ENCODE measurements around the gene XPA. TPM values are rescaled to one million over a fixed set of nuclear protein-coding genes. Genes with fewer than 3 reads are reported as not detected.

XPA gene
- total RNA-seq, 1 experiment from 2014 or later = 12.3 TPM

DNA sequence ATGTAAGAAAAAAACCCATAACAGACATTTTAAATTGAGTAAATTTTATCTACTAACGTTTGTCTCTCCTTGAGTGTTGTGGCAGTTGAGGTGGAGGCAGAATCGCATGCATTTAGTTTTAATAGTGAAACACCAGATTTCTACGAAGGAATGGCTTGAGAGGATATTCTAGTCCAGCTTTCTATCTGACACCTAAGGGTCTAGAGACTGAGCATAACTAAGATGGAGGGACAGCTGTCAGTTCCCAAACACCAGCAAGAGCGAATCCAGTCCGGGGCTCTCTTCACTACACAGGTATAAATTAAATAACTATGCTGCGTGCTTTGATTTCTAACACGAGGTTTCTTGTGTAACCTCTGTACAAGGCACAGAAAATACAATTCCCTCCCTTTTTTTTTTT, 62.1 kb downstream of the XPA start:
- Mint-ChIP-seq H3K4me3 (ENCODE audit: unreplicated experiment) (peak overlapping the region; percentile 83), H3K9me3 (ENCODE audit: unreplicated experiment) (no peaks in the 10 kb centered on the region), H3K4me1 (ENCODE audit: insufficient read depth, unreplicated experiment) (peaks cover 36% of the 10 kb centered on the region), H3K36me3 (ENCODE audit: insufficient read depth, unreplicated experiment) (peaks cover 4% of the 10 kb centered on the region), H3K27ac (ENCODE audit: low read depth, unreplicated experiment) (peak overlapping the region; percentile 99), H3K27me3 (ENCODE audit: insufficient read depth, unreplicated experiment) (no peaks in the 10 kb centered on the region)
- POLR2A ChIA-PET = interaction anchor here (0.7 to 3.1 kb wide), 3 partner anchors 9 to 761 kb away, joined by 4 to 47 read pairs (median 4); partner anchors contain the start of gene XPA
- no peak for DNase-seq (ENCODE audit: unreplicated experiment)
- TF ChIP-seq, protein P1, sequence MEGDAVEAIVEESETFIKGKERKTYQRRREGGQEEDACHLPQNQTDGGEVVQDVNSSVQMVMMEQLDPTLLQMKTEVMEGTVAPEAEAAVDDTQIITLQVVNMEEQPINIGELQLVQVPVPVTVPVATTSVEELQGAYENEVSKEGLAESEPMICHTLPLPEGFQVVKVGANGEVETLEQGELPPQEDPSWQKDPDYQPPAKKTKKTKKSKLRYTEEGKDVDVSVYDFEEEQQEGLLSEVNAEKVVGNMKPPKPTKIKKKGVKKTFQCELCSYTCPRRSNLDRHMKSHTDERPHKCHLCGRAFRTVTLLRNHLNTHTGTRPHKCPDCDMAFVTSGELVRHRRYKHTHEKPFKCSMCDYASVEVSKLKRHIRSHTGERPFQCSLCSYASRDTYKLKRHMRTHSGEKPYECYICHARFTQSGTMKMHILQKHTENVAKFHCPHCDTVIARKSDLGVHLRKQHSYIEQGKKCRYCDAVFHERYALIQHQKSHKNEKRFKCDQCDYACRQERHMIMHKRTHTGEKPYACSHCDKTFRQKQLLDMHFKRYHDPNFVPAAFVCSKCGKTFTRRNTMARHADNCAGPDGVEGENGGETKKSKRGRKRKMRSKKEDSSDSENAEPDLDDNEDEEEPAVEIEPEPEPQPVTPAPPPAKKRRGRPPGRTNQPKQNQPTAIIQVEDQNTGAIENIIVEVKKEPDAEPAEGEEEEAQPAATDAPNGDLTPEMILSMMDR (IDR thresholded peaks at IDR 0.05; ENCODE audit: unreplicated experiment) = no peak
- CTCF ChIA-PET = interaction anchor here (1.4 kb wide), 1 partner anchor 29 kb away, joined by 4 read pairs; no protein-coding TSS in a partner anchor
- BruUV-seq (replicated peaks) = no TSS peak
- intact Hi-C loops (cut with micrococcal nuclease) = no loop called here

DNA sequence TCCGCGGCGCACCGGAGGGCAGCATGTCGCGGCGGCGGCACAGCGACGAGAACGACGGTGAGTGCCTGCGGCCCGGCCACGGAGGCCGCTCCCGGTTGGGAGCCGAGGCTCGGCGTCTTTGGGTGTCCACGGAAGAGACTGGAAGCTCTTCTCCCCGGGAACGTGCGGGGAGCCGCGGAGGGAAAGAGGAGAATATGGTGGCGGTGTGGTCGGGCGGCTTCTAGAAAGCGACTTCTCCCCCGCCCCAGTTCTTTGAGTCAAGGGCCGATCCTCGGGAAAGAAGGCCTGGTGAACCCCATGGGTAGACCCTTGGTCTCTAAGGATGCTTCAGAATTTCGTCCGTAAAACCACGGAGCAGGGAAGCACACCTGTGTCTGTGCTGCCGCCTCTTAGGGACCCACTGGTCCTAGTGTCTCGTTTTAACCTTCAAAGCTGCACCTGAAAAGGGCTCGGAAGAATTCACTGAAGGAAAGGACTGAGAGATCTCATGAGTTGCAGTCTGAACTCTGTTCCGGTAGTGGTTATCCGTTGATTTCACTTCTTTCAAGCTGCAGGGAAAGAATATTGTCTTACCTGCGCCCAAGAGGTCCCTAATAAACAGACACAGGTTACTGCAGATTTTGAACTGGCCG, 63.2 kb downstream of the XPA start:
- peak overlapping the region; percentile 99 for H3K27ac Mint-ChIP-seq (ENCODE audit: low read depth, unreplicated experiment)
- H3K27me3 Mint-ChIP-seq (ENCODE audit: insufficient read depth, unreplicated experiment) = no peaks in the 10 kb centered on the region
- H3K4me3 Mint-ChIP-seq (ENCODE audit: unreplicated experiment) = peak overlapping the region; percentile 83
- TF ChIP-seq, protein P1 (IDR thresholded peaks at IDR 0.05; ENCODE audit: unreplicated experiment) = no peak
- POLR2A ChIA-PET = interaction anchor here (0.6 to 3.9 kb wide), 31 partner anchors 8 to 1725 kb away, joined by 3 to 47 read pairs (median 4); partner anchors contain the start of genes ANP32B, NANS, TBC1D2 and TMOD1
- intact Hi-C loops (cut with micrococcal nuclease) = loop anchor here (5.0 kb wide), 1 partner anchor 268 kb away; no protein-coding TSS in a partner anchor
- H3K9me3 Mint-ChIP-seq (ENCODE audit: unreplicated experiment) = no peaks in the 10 kb centered on the region
- CTCF ChIA-PET = no interaction called here
- TSS peak; percentile 49 for BruUV-seq (replicated peaks)
- peaks cover 4% of the 10 kb centered on the region for H3K36me3 Mint-ChIP-seq (ENCODE audit: insufficient read depth, unreplicated experiment)
- H3K4me1 Mint-ChIP-seq (ENCODE audit: insufficient read depth, unreplicated experiment) = peaks cover 38% of the 10 kb centered on the region
- peak; percentile 6 for DNase-seq (ENCODE audit: unreplicated experiment)

DNA sequence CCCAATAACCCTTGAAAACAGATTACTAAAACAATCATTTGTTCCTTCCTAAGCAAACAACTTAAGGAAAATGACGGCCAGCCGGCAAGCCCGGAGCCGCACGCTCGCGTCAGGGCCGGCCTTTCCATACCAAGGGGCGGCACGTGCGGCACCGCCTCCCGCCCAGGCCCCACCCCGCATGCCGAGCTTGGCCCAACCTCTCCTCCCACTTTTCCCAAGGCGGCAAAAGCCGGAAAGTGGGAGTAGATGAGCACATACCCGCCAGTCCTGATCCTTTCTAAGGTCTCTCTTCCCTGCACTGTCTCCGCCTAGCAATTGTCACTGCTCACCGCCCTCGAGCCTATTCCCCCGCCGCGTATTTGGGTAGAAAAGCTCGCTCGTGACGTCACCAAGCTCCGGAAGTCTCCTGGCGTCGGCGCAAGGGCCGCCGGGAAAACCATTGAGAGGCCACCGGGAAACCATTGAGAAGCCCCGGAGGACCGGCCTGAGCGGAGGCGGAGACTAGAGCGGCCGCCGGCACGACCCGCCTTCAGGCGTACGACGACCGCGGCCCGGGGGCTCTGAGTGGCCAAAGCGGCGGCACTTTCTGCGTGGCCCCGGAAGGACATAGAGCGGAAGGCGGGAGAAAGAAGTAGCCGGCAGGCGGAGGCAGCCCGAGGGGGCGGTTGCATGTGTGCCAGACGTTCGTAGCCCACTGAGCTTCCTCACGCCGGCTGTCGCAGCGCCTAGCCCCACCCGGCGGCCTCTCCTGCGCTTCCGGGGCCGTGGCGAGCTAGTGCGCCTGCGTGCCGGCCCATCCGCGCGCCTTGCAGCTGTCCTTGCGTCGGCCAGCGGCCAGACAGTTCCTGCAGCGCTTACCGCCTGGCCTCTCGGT, 63.9 kb downstream of the XPA start, which contains the start of the genes NCBP1 and TSTD2:
TSS of gene NCBP1 (plus strand) at position 837 of the 874 bp plus-strand sequence. CDS start 61 bp downstream, outside the sequence.
TSS of gene TSTD2 (minus strand) at position 384 of the 874 bp plus-strand sequence. CDS start 5,806 bp downstream, outside the sequence.
- no peaks in the 10 kb centered on the region for H3K27me3 Mint-ChIP-seq (ENCODE audit: insufficient read depth, unreplicated experiment)
- POLR2A ChIA-PET = interaction anchor here (0.6 to 3.9 kb wide), 41 partner anchors 9 to 1724 kb away, joined by 3 to 47 read pairs (median 4); partner anchors contain the start of genes ANP32B, NANS, TBC1D2 and TDRD7

More for the DNA sequence above, 63.9 kb downstream of the XPA start, which contains the start of the genes NCBP1 and TSTD2:
- TF ChIP-seq, protein P1 (IDR thresholded peaks at IDR 0.05; ENCODE audit: unreplicated experiment) = no peak
- peak; percentile 98 for DNase-seq (ENCODE audit: unreplicated experiment)
- CTCF ChIA-PET = interaction anchor here (0.7 to 3.4 kb wide), 6 partner anchors 9 to 172 kb away, joined by 3 to 27 read pairs (median 4); no protein-coding TSS in a partner anchor
- H3K9me3 Mint-ChIP-seq (ENCODE audit: unreplicated experiment) = no peaks in the 10 kb centered on the region
- peak within 1 kb of the TSS; percentile 83 for H3K4me3 Mint-ChIP-seq (ENCODE audit: unreplicated experiment)
- H3K27ac Mint-ChIP-seq (ENCODE audit: low read depth, unreplicated experiment) = peak within 1 kb of the TSS; percentile 99
- intact Hi-C loops (cut with micrococcal nuclease) = loop anchor here (5.0 kb wide), 1 partner anchor 269 kb away; no protein-coding TSS in a partner anchor
- H3K4me1 Mint-ChIP-seq (ENCODE audit: insufficient read depth, unreplicated experiment) = peaks cover 34% of the 10 kb centered on the region
- H3K36me3 Mint-ChIP-seq (ENCODE audit: insufficient read depth, unreplicated experiment) = peaks cover 4% of the 10 kb centered on the region
- no TSS peak for BruUV-seq (replicated peaks)
